OCI-LY1 (cell line): ENCODE results near the gene IFT43.

Source experiments
- CTCF ChIP-seq: fragments of 200-600 bp; sonication (generic), shearing (Covaris generic); IDR thresholded peaks from 2 replicates; pipeline ENCODE4 v1.5.1; 2017; ENCODE audit warnings: mild to moderate bottlenecking, antibody characterized with exemption, low read length, moderate library complexity, mixed read lengths
- EZH2 ChIP-seq: fragments of 200-600 bp; sonication (generic), shearing (Covaris generic); IDR thresholded peaks from 2 replicates; pipeline ENCODE4 v1.8.0; 2017; ENCODE audit warnings: borderline replicate concordance, mixed run types, mild to moderate bottlenecking, antibody characterized with exemption, low read length, moderate library complexity, mixed read lengths

- TF ChIP-seq CTCF (no peak), EZH2 (no peak)
Measured at GRCh38 chr14:75991753-75992152, 6.2 kb downstream of the IFT43 start.
